Measurements from ENCODE around the gene C1QTNF6. TPM values are rescaled to one million over a fixed set of nuclear protein-coding genes. Genes with fewer than 3 reads are reported as not detected.

The C1QTNF6 gene
- total and polyA plus RNA-seq, 10 of the 15 experiments (the other 5 are each of a cell fraction or from before 2014, with no cell fraction given) = 0.16 to 4.1 (median 1.3) TPM

GRCh38 chr22:37145180-37146050 lies 42.6 kb downstream of the C1QTNF6 start:
- H4K20me1 ChIP-seq (ENCODE audit: control insufficient read depth, insufficient read depth) = peaks cover 2% of the 10 kb centered on the region; the same call in 1 of the 2 replicates
- intact Hi-C loops (cut with micrococcal nuclease; ENCODE audit: unreplicated experiment) = loop anchor here (5.0 to 10.0 kb wide), 2 partner anchors 49 to 68 kb away; no protein-coding TSS in a partner anchor
- TF ChIP-seq NR2C1 (IDR thresholded peaks at IDR 0.05) (0 out of 2 replicates have a peak, but pooled peaks have one; percentile 15), EED (IDR thresholded peaks at IDR 0.05; ENCODE audit: low read depth) (no peak), USF2 (IDR thresholded peaks at IDR 0.05; ENCODE audit: borderline replicate concordance, low read depth, low read length) (no peak), SMAD1 (IDR thresholded peaks at IDR 0.05; ENCODE audit: low read depth, partially characterized antibody) (no peak), HDGF (IDR thresholded peaks at IDR 0.05) (no peak), POLR2AphosphoS5 (IDR thresholded peaks at IDR 0.05; ENCODE audit: low read length) (no peak), NFIC (IDR thresholded peaks at IDR 0.05; ENCODE audit: low read depth, low read length) (no peak), IKZF1 (conservative IDR thresholded peaks at IDR 0.05) (peak; percentile 4; the same call in 1 of the 2 replicates), IRF4 (IDR thresholded peaks at IDR 0.05; ENCODE audit: low read depth, low read length) (no peak)
- H3K36me3 ChIP-seq (ENCODE audit: control insufficient read depth in 2 of 2, insufficient read depth in 2 of 2, low read length in 1 of 2) = peaks cover 9 to 30% of the 10 kb centered on the region in 2 experiments
- H3K9me3 ChIP-seq (replicated peaks; ENCODE audit: control insufficient read depth, insufficient read depth, low read length) = no peaks in the 10 kb centered on the region
- no peak overlapping the region for H2AFZ ChIP-seq (ENCODE audit: control insufficient read depth, low read depth, low read length)
- RAD21 ChIA-PET (ENCODE audit: unreplicated experiment) = interaction anchor here (0.6 to 2.2 kb wide), 6 partner anchors 12 to 283 kb away, joined by 3 to 11 read pairs (median 4); no protein-coding TSS in a partner anchor
- ATAC-seq = no peak
- CTCF ChIA-PET = interaction anchor here (0.7 to 5.8 kb wide), 10 partner anchors 19 to 115 kb away, joined by 3 to 50 read pairs (median 4); no protein-coding TSS in a partner anchor
- H3K9ac ChIP-seq (ENCODE audit: control insufficient read depth, insufficient read depth, low read length) = no peak overlapping the region; the same call in 1 of the 2 replicates
- 60% methylated on average over 16 of the region's 17 CpGs for WGBS (ENCODE audit: insufficient coverage, insufficient replicate concordance, low lambda C conversion rate, missing lambda C conversion rate)
- DNase-seq (ENCODE audit: low read depth, low spot score) = no peak
- no peak for FAIRE-seq
- POLR2A ChIA-PET = interaction anchor here (0.6 to 1.6 kb wide), 5 partner anchors 13 to 91 kb away, joined by 3 to 4 read pairs (median 3); no protein-coding TSS in a partner anchor
- SMC1A ChIA-PET (ENCODE audit: uncharacterized antibody, unreplicated experiment) = interaction anchor here (0.5 to 12.5 kb wide), 6 partner anchors 19 to 67 kb away, joined by 3 to 203 read pairs (median 4); no protein-coding TSS in a partner anchor
- no TSS peak for BruUV-seq (replicated peaks)
- peak overlapping the region; percentile 99; the same call in 1 of the 2 replicates for H3K4me3 ChIP-seq
- H3K4me1 ChIP-seq (ENCODE audit: control insufficient read depth, insufficient read depth, low read length) = peaks cover 24% of the 10 kb centered on the region
- in situ Hi-C loops (cut with MboI) = no loop called here
- H3K4me2 ChIP-seq (ENCODE audit: control insufficient read depth, insufficient read depth) = peak overlapping the region; percentile 82
- no peaks in the 10 kb centered on the region for H3K27me3 ChIP-seq (replicated peaks in 1 of 2; ENCODE audit: control insufficient read depth in 2 of 2, insufficient read depth in 2 of 2, low read length in 1 of 2)
- no peak overlapping the region for H3K27ac ChIP-seq (ENCODE audit: control insufficient read depth, insufficient read depth)
- H3K79me2 ChIP-seq (ENCODE audit: control insufficient read depth, insufficient read depth, low read length) = peaks cover 62% of the 10 kb centered on the region

All from GM12878 (cell line).